Measurements from ENCODE around the gene ZNF318. TPM values are rescaled to one million over a fixed set of nuclear protein-coding genes. Genes with fewer than 3 reads are reported as not detected.

Gene ZNF318
- total RNA-seq: 16.4 and 17.4 TPM in 2 replicates

GRCh38 chr6:43369174-43370002 is at the start of gene ZNF318:
TSS of gene ZNF318 (minus strand) at chr6:43369647. CDS start at chr6:43369365, 282 bp downstream.

GRCh38 chr6:43308101-43308989 is 61.1 kb downstream of the ZNF318 start, which contains the start of gene CRIP3:
TSS of gene CRIP3 (minus strand) at chr6:43308826. CDS start at chr6:43308792, 34 bp downstream.

GRCh38 chr6:43297644-43298564 is 71.5 kb downstream of the ZNF318 start, which contains the start of gene SLC22A7:
TSS of gene SLC22A7 (plus strand) at chr6:43298260. CDS start at chr6:43298359, 99 bp downstream.

Small RNA genes within 50 kb of the gene (small RNA-seq; reads per million reads assigned to genes)
- not detected for gene AL590383.1
- gene RPL12P47: not detected

Other genes with a start within 250 kb of the ZNF318 start
- gene SRF, start 198.4 kb downstream of the ZNF318 start, total RNA-seq: 59.1 and 64.4 TPM in 2 replicates
- gene CUL9, start 187.5 kb downstream of the ZNF318 start, total RNA-seq: 21.9 and 32.8 TPM in 2 replicates
- 31.8 and 43.1 TPM in 2 replicates for gene DNPH1, start 140.2 kb downstream of the ZNF318 start, total RNA-seq
- gene TTBK1, start 126.2 kb downstream of the ZNF318 start, total RNA-seq: under 0.01 TPM in 1 of 2 replicates, not detected in the other
- gene SLC22A7, start 71.4 kb downstream of the ZNF318 start, total RNA-seq: not detected in 2 replicates
- gene CRIP3, start 60.8 kb downstream of the ZNF318 start, total RNA-seq: not detected in 2 replicates
- gene ABCC10, start 57.9 kb upstream of the ZNF318 start, total RNA-seq: 22.2 and 23.2 TPM in 2 replicates
- gene DLK2, start 85.9 kb upstream of the ZNF318 start, total RNA-seq: 0.16 TPM in 1 of 2 replicates, not detected in the other
- 18.8 and 20.0 TPM in 2 replicates for gene TJAP1, start 107.9 kb upstream of the ZNF318 start, total RNA-seq
- 0.16 and 0.61 TPM in 2 replicates for gene LRRC73, start 140.7 kb upstream of the ZNF318 start, total RNA-seq
- gene YIPF3, start 147.3 kb upstream of the ZNF318 start, total RNA-seq: 102 and 128 TPM in 2 replicates
- 24.8 and 26.9 TPM in 2 replicates for gene POLR1C, start 147.4 kb upstream of the ZNF318 start, total RNA-seq
- 24.8 and 39.3 TPM in 2 replicates for gene XPO5, start 206.4 kb upstream of the ZNF318 start, total RNA-seq
- gene POLH, start 206.5 kb upstream of the ZNF318 start, total RNA-seq: 30.7 and 32.8 TPM in 2 replicates